GM21526 (cell line): Measurements from ENCODE around the gene UFSP1.

Experiments
- ATAC-seq: cut with Tn5 transposase; IDR thresholded peaks from one replicate; pipeline ENCODE4 v1.9.1; 2021; ENCODE audit warnings: moderate library complexity; ENCODE audit not compliant: unreplicated experiment, low FRiP score

Gene UFSP1

GRCh38 chr7:100884736-100885439 is 4.6 kb downstream of the UFSP1 start:
- ATAC-seq, result no peak

- no peak for ATAC-seq
Measured at GRCh38 chr7:100882785-100883526, 6.6 kb downstream of the UFSP1 start.

GRCh38 chr7:100882201-100882600 is 7.3 kb downstream of the UFSP1 start:
- ATAC-seq, result no peak

- ATAC-seq, result no peak
Measured at GRCh38 chr7:100881136-100881535, 8.4 kb downstream of the UFSP1 start.

GRCh38 chr7:100880645-100881044 is 8.9 kb downstream of the UFSP1 start:
- no peak for ATAC-seq

- ATAC-seq, result no peak
Measured at GRCh38 chr7:100879685-100880261, 9.7 kb downstream of the UFSP1 start.

- ATAC-seq, result no peak
Measured at GRCh38 chr7:100878685-100879084, 10.8 kb downstream of the UFSP1 start.

GRCh38 chr7:100878013-100878412 is 11.5 kb downstream of the UFSP1 start:
- ATAC-seq, result no peak

GRCh38 chr7:100875356-100875751 is 14.2 kb downstream of the UFSP1 start:
- ATAC-seq, result peak; percentile 14

GRCh38 chr7:100874577-100875355 is 14.7 kb downstream of the UFSP1 start, which contains the start of gene SRRT:
Gene SRRT, plus strand, starts transcription at chr7:100875103. Its CDS starts 488 bp downstream, at chr7:100875591.
- peak; percentile 79 for ATAC-seq

- ATAC-seq, result no peak
Measured at GRCh38 chr7:100874300-100874576, 15.3 kb downstream of the UFSP1 start.

- no peak for ATAC-seq
Measured at GRCh38 chr7:100873599-100874299, 15.8 kb downstream of the UFSP1 start.

- ATAC-seq, result no peak
Measured at GRCh38 chr7:100867776-100868485, 21.6 kb downstream of the UFSP1 start.

GRCh38 chr7:100867040-100867775 is 22.3 kb downstream of the UFSP1 start, which contains the start of gene TRIP6:
Gene TRIP6, plus strand, starts transcription at chr7:100867387. Its CDS starts 111 bp downstream, at chr7:100867498.
- no peak for ATAC-seq

- no peak for ATAC-seq
Measured at GRCh38 chr7:100866729-100867039, 22.8 kb downstream of the UFSP1 start.

- ATAC-seq, result no peak
Measured at GRCh38 chr7:100865938-100866728, 23.4 kb downstream of the UFSP1 start.

GRCh38 chr7:100865372-100865911 is 24.1 kb downstream of the UFSP1 start:
- ATAC-seq, result no peak

- no peak for ATAC-seq
Measured at GRCh38 chr7:100864263-100864845, 25.2 kb downstream of the UFSP1 start.
